Measurements from ENCODE around the gene CLCN6. TPM values are rescaled to one million over a fixed set of nuclear protein-coding genes. Genes with fewer than 3 reads are reported as not detected.

The CLCN6 gene, protein sequence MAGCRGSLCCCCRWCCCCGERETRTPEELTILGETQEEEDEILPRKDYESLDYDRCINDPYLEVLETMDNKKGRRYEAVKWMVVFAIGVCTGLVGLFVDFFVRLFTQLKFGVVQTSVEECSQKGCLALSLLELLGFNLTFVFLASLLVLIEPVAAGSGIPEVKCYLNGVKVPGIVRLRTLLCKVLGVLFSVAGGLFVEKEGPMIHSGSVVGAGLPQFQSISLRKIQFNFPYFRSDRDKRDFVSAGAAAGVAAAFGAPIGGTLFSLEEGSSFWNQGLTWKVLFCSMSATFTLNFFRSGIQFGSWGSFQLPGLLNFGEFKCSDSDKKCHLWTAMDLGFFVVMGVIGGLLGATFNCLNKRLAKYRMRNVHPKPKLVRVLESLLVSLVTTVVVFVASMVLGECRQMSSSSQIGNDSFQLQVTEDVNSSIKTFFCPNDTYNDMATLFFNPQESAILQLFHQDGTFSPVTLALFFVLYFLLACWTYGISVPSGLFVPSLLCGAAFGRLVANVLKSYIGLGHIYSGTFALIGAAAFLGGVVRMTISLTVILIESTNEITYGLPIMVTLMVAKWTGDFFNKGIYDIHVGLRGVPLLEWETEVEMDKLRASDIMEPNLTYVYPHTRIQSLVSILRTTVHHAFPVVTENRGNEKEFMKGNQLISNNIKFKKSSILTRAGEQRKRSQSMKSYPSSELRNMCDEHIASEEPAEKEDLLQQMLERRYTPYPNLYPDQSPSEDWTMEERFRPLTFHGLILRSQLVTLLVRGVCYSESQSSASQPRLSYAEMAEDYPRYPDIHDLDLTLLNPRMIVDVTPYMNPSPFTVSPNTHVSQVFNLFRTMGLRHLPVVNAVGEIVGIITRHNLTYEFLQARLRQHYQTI
- 1 to 10 TPM; 1.1 to 3.6 (median 1.5) TPM for polyA plus RNA-seq

GRCh38 chr1:11805422-11806306 is at the start of gene CLCN6, which contains the start of gene MTHFR:
TSS of gene CLCN6 (plus strand) at chr1:11806191. CDS start at chr1:11806263, 72 bp downstream.
TSS of gene MTHFR (minus strand) at chr1:11805964. CDS start at chr1:11803116, 2,848 bp downstream.
- Mint-ChIP-seq H3K4me3 (peak within 1 kb of the TSS; percentile 97 to 100 (median 98)), H3K27me3 (ENCODE audit: low read depth in 3 of 3) (peaks cover 0 to 14% (median 7%) of the 10 kb centered on the region in 3 donors), H3K27ac (peak within 1 kb of the TSS; percentile 97 to 100 (median 98)), H3K36me3 (peaks cover 0 to 9% (median 0%) of the 10 kb centered on the region in 3 donors), H3K9me3 (no peaks in the 10 kb centered on the region), H3K4me1 (peaks cover 71% of the 10 kb centered on the region in 2 donors)
- DNase-seq = peak; percentile 98 to 99 (median 98)

DNA sequence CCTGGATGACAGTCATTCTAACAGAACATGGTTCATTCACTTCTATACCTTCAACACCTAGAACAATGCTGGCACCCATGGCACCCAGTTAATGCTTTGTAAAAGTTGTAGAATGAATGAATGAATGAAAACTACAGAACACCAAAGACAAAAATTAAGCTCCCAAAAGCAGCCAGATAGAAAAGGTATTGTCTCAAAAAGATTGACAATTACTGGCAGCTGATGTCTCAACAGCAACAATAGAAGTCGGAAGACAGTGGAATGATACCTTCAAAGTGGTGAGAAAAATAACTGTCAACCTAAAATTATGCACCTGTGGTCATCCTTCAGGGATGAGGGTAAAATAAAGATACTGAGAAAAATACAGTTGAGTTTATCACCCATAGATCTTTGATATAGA is 48.9 kb upstream of the CLCN6 start:
- Mint-ChIP-seq H3K27me3 (ENCODE audit: low read depth in 3 of 3) (peaks cover 0 to 9% (median 7%) of the 10 kb centered on the region in 3 donors), H3K4me1 (peaks cover 6% of the 10 kb centered on the region in 2 donors), H3K9me3 (no peaks in the 10 kb centered on the region), H3K27ac (no peak overlapping the region), H3K36me3 (peaks cover 0 to 3% (median 0%) of the 10 kb centered on the region in 3 donors), H3K4me3 (no peak overlapping the region)
- no peak for DNase-seq

DNA sequence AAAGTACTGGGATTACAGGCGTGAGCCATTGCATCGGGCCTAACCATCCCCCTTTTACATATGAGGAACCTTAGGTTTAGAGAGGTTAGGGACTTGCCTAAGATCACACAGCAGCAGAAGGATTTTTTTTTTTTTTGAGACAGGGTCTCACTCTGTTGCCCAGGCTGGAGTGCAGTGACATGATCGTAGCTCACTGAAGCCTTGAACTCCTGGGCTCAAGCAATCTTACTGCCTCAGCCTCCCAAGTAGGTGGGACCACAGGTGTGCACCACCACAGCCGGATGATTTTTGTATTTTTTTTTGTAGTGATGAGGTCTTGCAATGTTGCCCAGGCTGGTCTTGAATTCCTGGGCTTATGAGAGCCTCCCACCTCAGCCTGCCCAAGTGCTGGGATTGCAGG is 46.2 kb upstream of the CLCN6 start:
- H3K27ac Mint-ChIP-seq = no peak overlapping the region
- H3K4me1 Mint-ChIP-seq = peaks cover 4 to 6% of the 10 kb centered on the region in 2 donors
- peaks cover 0 to 14% (median 9%) of the 10 kb centered on the region in 3 donors for H3K27me3 Mint-ChIP-seq (ENCODE audit: low read depth in 3 of 3)
- no peak overlapping the region for H3K4me3 Mint-ChIP-seq
- peaks cover 0 to 3% (median 0%) of the 10 kb centered on the region in 3 donors for H3K36me3 Mint-ChIP-seq
- DNase-seq = no peak
- H3K9me3 Mint-ChIP-seq = no peaks in the 10 kb centered on the region

DNA sequence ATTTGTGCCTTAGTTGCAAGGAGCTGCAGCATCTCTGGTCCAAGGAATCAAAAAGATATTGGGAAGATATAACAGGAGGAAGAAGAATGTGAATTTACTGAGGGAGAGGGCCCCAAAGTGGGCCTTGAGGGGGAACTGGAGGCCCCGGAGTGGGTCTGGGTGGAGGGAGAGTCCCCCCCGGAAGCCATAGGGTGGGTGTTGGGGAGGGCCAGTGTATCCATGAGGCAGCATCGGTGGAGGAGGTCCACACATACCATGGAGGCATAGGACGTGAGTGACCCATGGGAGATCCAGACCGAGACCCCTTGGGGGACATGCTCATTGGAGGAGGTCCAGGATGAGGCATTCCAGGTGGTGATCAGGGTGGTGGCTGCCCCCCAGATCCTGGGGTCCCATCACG is 44.7 kb upstream of the CLCN6 start:
- no peak overlapping the region for H3K27ac Mint-ChIP-seq

GRCh38 chr1:11761988-11762406 is 44.0 kb upstream of the CLCN6 start, which contains the start of gene C1orf167:
TSS of gene C1orf167 (plus strand) at chr1:11762193. CDS start at chr1:11764401, 2,208 bp downstream.
- Mint-ChIP-seq H3K4me1 (peaks cover 4 to 6% of the 10 kb centered on the region in 2 donors), H3K27me3 (ENCODE audit: low read depth in 3 of 3) (peaks cover 4 to 14% (median 11%) of the 10 kb centered on the region in 3 donors), H3K9me3 (no peaks in the 10 kb centered on the region), H3K36me3 (peaks cover 0 to 3% (median 0%) of the 10 kb centered on the region in 3 donors), H3K27ac (no peak within 1 kb of the TSS), H3K4me3 (peak within 1 kb of the TSS in 4 of 5 donors; percentile 29 to 60 (median 46))
- DNase-seq = peak in 2 of 3 donors; percentile 12 to 16

More for the DNA sequence above, 44.7 kb upstream of the CLCN6 start:
- Mint-ChIP-seq H3K36me3 (peaks cover 0 to 3% (median 0%) of the 10 kb centered on the region in 3 donors), H3K4me3 (peak overlapping the region in 3 of 5 donors; percentile 44 to 60 (median 47)), H3K4me1 (peaks cover 4 to 6% of the 10 kb centered on the region in 2 donors), H3K9me3 (no peaks in the 10 kb centered on the region), H3K27me3 (ENCODE audit: low read depth in 3 of 3) (peaks cover 4 to 14% (median 11%) of the 10 kb centered on the region in 3 donors)
- no peak for DNase-seq

DNA sequence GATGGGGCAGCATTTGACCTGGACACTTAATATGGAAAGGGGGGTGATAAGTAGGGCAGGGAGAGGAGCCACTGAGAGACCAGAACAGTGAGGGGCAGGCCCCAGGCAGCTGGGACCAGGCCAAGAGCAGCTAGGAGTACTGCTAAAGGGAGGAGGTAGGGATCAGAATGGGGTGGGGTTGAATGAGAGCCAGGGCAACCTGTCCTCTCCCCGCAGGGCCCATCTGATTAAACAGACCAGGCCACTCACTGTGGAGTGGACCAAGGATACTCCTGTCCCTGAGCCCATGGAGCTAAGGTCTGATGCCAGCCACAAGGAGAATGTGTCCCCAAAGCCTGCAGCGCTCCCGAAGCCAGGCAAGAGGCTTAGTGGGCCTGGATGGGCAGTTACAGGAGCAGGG is 41.9 kb upstream of the CLCN6 start:
- Mint-ChIP-seq H3K9me3 (no peaks in the 10 kb centered on the region), H3K4me3 (no peak overlapping the region), H3K4me1 (peaks cover 4 to 6% of the 10 kb centered on the region in 2 donors), H3K27ac (no peak overlapping the region), H3K36me3 (peaks cover 0 to 3% (median 0%) of the 10 kb centered on the region in 3 donors), H3K27me3 (ENCODE audit: low read depth in 3 of 3) (peaks cover 4 to 13% (median 11%) of the 10 kb centered on the region in 3 donors)
- DNase-seq = no peak

DNA sequence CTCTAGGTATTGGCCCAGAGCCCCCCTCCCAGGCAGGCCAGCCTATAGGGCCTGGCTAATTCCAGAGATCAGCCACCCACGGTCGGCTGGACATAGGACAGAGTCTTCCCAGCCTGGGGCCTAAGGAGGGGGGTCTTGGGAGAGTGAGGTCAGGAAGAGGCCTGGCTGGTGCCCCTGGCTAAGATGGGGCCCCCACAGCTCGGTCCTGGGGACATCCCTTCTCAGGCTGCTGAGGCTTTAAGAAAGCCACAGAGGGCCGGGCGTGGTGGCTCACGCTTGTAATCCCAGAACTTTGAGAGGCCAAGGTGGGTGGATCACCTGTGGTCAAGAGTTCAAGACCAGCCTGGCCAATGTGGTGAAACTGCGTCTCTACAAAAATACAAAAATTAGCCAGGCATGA is 41.5 kb upstream of the CLCN6 start:
- no peak for DNase-seq
- no peaks in the 10 kb centered on the region for H3K9me3 Mint-ChIP-seq
- no peak overlapping the region for H3K27ac Mint-ChIP-seq
- H3K4me3 Mint-ChIP-seq = no peak overlapping the region
- H3K4me1 Mint-ChIP-seq = peaks cover 4 to 6% of the 10 kb centered on the region in 2 donors
- H3K36me3 Mint-ChIP-seq = peaks cover 0 to 3% (median 0%) of the 10 kb centered on the region in 3 donors
- peaks cover 4 to 13% (median 9%) of the 10 kb centered on the region in 3 donors for H3K27me3 Mint-ChIP-seq (ENCODE audit: low read depth in 3 of 3)

DNA sequence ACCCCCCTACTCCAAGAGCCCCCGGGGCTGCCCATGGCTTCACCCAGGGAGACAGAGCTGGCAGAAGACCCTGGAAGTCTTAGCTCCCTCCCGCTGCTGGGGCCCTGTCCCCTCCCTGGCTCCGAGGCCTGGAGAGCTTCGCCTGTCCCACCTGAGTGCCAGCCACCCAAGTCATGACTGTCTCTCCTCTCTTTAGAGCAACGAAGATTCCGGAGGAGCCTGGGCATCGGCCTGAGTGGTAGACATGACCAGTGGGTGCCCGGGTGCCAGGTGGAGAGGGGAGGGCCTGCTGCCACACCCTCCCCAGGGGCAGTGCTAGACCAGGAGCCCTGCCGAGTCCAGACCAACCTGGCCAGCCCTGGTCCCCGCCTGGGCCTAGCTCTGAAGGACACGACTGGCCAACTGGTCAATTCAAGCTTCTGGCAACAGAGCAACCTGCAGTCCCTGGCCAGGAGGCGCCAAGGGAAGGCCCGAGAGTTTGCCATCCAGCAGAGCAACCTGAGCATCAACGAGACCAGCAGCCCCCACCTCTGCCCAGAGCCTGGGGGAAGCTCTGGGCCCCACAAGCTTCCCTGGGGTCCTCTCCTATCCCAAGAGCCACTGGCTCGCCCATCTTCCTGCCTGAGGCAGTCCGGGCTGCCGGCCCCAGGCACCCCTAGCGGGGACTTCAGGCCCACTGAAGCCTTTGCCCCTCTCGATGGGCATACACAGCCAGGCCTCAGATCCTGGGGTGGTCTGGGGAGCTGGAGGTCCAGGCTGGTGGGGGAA is 40.1 kb upstream of the CLCN6 start:
- DNase-seq = no peak
- H3K9me3 Mint-ChIP-seq = no peaks in the 10 kb centered on the region
- H3K4me1 Mint-ChIP-seq = peaks cover 4 to 6% of the 10 kb centered on the region in 2 donors
- no peak overlapping the region for H3K27ac Mint-ChIP-seq
- H3K36me3 Mint-ChIP-seq = peaks cover 0 to 3% (median 0%) of the 10 kb centered on the region in 3 donors
- H3K4me3 Mint-ChIP-seq = no peak overlapping the region
- H3K27me3 Mint-ChIP-seq (ENCODE audit: low read depth in 3 of 3) = peaks cover 4 to 7% (median 6%) of the 10 kb centered on the region in 3 donors

DNA sequence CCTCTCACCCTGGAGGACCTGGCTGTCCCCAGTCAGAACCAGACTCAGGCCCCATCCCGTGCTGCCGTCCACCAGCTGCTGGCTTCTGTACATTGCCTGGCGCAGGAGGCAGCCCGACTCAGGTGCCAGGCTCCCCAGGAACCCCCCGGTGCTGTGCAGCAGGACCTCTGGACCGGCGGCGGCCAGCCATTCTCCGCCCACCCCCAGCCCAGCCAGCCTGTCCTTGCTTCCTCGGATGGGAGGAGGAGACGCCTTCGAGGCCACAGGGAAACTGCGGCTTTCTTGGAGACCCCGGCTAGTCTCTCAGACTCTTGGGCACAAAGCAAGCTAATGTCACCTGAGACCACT is 39.6 kb upstream of the CLCN6 start:
- Mint-ChIP-seq H3K27me3 (ENCODE audit: low read depth in 3 of 3) (peaks cover 2 to 7% (median 4%) of the 10 kb centered on the region in 3 donors), H3K9me3 (no peaks in the 10 kb centered on the region), H3K27ac (no peak overlapping the region), H3K4me1 (peaks cover under 1 to 4% of the 10 kb centered on the region in 2 donors), H3K36me3 (no peaks in the 10 kb centered on the region), H3K4me3 (no peak overlapping the region)
- DNase-seq = no peak

GRCh38 chr1:11767922-11768704 is 37.9 kb upstream of the CLCN6 start:
- DNase-seq = no peak
- peaks cover 0 to 4% (median 2%) of the 10 kb centered on the region in 3 donors for H3K27me3 Mint-ChIP-seq (ENCODE audit: low read depth in 3 of 3)
- no peaks in the 10 kb centered on the region for H3K36me3 Mint-ChIP-seq
- no peak overlapping the region for H3K4me3 Mint-ChIP-seq
- H3K9me3 Mint-ChIP-seq = no peaks in the 10 kb centered on the region
- no peaks in the 10 kb centered on the region for H3K4me1 Mint-ChIP-seq
- H3K27ac Mint-ChIP-seq = no peak overlapping the region

DNA sequence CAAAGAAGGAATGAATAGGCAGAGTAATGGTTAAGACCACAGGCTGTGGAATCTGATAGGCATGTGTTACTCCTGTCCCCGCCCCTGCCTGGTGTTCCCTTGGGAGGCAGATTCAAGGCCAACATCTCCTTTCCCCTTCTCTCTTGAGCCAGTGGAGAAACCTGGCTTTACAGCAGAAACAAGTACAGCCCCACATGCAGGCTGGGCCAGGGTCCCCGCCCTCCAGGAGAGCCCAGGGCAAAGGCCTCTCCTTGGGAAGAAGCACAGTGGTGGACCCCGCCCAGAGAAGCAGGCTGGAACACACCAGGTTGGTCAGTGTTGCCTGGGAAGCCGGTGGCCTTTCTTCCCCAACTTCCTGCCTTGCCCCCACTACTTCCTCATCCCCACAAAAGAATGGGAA is 37.2 kb upstream of the CLCN6 start:
- Mint-ChIP-seq H3K9me3 (no peaks in the 10 kb centered on the region), H3K4me1 (no peaks in the 10 kb centered on the region), H3K27me3 (ENCODE audit: low read depth in 3 of 3) (peaks cover 0 to 4% (median 2%) of the 10 kb centered on the region in 3 donors), H3K4me3 (no peak overlapping the region), H3K36me3 (no peaks in the 10 kb centered on the region), H3K27ac (no peak overlapping the region)
- no peak for DNase-seq

- Mint-ChIP-seq H3K27ac (no peak overlapping the region), H3K4me1 (no peaks in the 10 kb centered on the region), H3K36me3 (no peaks in the 10 kb centered on the region), H3K27me3 (ENCODE audit: low read depth in 3 of 3) (peaks cover 0 to 4% (median 2%) of the 10 kb centered on the region in 3 donors), H3K4me3 (no peak overlapping the region), H3K9me3 (no peaks in the 10 kb centered on the region)
- no peak for DNase-seq
Observed at GRCh38 chr1:11769274-11769673, 36.7 kb upstream of the CLCN6 start.

Measured in immature natural killer cell (primary cell).